GM12892 (cell line): ENCODE measurements around the gene SOX11.

Experiments
- POLR2A ChIP-seq: IDR thresholded peaks from 2 replicates; pipeline ENCODE4 v1.6.1; 2011; ENCODE audit warnings: low read depth, low read length, control low read depth
- POLR2AphosphoS5 ChIP-seq: IDR thresholded peaks from 2 replicates; pipeline ENCODE4 v1.6.1; 2011; ENCODE audit warnings: low read depth, low read length, control low read depth

GRCh38 chr2:5748391-5748790 is 56.2 kb downstream of the SOX11 start:
- TF ChIP-seq POLR2A (no peak), POLR2AphosphoS5 (no peak)
